Measurements from ENCODE around the gene ZBTB18.
"Not testable (repeated sequence)": the region's sequence is repeated elsewhere in the genome, so short reads cannot be mapped to it uniquely, and the experiment has no call there.

The ZBTB18 gene

DNA sequence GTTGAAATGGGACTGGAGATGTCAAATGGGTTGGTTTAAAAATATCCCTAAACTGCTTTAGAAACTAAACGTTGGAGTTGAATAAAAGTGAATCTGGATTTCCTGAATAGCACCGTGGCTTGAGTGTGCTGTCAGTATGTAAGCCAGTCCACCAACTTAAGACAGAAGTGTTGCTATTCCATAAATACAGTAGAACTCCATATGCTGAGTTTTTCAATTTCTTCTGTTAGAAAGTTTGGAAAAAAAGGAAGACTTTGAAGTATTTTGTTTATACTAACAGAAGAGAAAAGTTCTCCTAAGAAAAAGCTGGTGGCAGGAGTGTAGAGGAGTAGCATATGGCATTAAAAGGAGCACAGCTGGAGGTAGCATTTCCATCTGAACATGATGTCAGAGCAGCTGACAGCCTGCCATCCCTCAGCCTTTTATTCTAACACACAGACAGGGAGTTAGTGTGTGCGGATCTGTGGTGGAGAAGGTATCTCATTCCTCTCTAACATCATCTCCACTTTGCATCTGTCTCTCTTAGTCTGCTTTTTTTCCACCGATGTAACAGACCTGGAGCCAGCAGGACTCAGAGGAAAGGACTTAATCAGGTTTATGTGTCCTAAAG lies at the start of gene ZBTB18:
Gene ZBTB18, plus strand, starts transcription at position 449 of the 610 bp plus-strand sequence. Its CDS starts 149 bp downstream, at position 598.
- peak; percentile 57 for DNase-seq (ENCODE audit: low spot score)

DNA sequence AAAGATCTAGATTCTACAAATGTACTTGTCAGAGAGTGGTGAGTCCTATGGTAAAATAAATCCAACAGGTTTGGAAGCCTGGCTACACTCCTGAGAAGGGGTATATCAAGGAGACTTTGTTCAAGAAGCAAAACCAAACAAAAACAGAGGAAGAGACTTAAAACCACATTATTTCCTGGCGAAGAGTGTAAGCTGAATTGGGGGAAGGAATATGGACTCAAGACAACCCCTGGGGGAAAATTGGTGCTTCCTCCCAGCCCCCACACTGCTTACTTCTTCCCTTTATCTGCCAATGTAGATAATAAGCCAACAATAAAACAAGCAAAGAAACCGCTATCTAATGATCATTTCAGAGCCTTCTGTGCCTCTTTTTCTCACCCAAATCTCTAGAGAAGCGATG lies 48.4 kb upstream of the ZBTB18 start:
- no peak for DNase-seq (ENCODE audit: low spot score)

DNA sequence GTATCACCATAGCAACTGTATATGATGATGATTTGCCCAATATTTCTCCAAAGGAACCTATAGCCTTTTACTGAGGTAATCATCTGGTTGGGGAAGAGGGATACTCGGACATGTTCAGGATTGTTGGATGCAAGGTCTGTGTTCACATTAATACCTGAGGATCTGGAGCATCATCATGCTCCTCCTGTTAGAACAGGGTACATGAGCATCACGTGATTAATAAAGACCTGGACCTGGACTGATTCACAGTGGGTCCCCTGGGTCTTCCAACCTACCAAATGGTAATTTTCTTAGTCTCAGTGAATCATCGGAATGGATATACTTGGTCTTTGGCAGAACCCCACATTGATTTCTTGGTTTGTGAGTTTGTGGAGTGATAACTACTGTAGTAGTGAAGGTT lies 45.6 kb upstream of the ZBTB18 start:
- DNase-seq (ENCODE audit: low spot score), result no peak

DNA sequence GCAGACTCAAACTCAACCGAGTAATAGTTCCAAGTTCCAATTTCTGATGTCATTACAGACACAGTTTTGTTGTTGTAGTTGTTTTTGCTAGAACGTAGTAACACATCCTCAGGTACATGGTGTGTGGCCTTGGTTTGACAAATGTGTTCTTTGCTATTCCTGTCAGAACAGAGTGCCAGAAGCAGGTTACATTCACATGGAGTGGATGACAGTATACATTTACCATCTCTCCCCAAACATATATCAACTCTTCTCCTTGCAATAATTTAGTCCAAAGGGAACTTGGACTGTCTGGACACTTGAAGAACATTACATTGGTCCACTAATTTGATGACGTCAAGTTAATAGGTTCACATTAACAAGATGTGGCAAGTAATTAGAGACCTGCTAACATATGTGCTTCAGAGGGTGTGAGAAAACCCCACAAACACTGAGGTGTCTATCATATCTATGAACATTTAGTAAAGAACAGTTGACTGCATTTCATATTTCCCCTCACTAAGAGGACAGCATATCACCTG lies 44.6 kb upstream of the ZBTB18 start:
- DNase-seq (ENCODE audit: low spot score), result no peak

DNA sequence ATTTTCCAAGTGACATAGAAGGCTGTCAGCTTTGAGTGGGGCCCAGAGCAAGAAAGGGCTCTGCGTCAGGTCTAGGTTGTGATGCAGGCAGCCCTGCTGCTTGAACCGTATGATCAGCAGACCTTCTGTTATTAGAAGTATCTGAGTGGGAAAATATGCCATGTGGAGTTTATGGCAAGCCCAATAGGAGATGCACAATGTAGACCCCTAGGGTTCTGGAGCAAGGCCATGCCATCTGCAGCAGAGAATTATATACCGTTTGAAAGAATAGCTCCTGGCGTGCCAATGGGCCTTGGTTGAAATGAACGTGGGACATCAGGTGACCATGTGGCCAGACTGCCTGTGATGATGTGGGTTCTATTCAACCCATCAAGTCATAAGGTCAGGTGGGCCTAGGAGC lies 44.1 kb upstream of the ZBTB18 start:
- no peak for DNase-seq (ENCODE audit: low spot score)

DNA sequence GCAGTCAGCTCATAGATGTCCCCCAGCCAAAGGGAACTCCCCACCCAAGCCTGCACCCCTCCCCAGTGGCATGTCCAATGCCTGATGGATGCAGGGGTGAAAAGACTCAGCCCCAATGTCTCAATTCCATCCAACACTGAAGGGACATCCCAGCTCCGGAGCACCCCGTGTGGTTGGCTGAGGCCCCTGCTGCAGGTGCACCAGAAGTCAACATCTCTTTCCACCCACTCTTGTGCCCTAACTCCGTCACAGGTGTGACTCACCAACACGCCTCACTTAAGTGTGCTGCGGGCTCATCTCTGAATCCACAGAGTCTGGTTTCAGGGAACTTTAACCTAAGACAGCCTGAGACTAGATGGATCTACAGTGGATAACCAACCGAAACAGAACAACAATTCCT lies 40.9 kb upstream of the ZBTB18 start:
- peak; percentile 4 for DNase-seq (ENCODE audit: low spot score)

DNA sequence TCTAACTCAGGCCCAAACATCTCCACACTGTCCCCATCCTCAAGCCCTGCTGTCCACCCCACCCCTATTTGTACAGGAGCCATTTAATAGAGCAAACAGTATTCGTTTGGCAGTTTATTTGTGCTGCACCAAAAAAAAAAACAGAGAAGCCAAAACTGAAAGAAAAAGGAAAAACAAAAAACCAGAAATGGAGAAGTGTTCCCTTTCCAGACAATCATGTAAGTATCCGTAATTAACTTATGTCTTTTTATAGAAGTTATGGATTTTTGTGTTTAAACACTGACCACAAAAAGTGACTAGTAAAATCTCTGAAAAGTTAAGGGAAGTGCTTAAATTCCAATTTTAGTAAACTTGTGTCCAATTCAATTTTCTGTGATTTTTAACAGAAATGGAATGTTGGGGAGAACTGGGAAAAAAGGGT lies 40.4 kb upstream of the ZBTB18 start:
- DNase-seq (ENCODE audit: low spot score), result no peak

DNA sequence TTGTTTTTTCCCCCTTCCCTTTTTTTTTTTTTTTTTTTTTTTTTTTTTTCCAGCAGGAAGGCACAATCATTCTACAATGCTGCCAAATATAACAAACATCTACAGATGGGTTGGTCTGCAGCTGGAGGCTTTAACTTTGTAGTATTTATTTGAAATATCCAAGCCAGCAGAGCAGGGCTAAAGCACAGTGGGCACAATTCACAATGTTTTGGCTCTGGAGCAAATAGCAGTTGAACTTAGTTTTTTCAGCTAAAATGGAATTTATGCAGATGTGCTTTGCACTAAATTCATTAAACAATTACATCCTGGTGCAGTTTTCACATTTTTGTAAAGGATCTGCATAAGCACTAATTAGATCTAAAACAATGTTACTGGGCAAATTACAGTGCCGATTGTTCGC lies 39.8 kb upstream of the ZBTB18 start:
- DNase-seq (ENCODE audit: low spot score), result no peak

DNA sequence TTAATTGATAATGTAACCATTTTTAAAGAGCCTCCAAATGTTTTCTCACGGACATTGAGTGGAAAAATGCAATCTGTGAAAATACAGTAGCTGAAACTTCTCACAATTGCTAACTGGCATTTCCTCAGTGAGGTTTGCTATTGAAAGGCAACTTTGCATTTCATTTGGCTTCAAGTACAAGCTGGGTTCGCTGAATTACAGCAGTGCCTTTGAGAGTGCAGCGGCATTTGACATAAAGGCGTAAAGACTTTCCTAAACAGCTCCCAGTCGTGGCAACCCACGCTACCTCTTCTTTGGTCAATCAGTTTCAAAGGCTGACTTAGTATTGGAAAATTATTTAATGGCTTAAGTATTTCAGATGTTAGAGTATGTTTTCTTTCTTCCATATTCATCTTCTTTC lies 39.3 kb upstream of the ZBTB18 start:
- no peak for DNase-seq (ENCODE audit: low spot score)

DNA sequence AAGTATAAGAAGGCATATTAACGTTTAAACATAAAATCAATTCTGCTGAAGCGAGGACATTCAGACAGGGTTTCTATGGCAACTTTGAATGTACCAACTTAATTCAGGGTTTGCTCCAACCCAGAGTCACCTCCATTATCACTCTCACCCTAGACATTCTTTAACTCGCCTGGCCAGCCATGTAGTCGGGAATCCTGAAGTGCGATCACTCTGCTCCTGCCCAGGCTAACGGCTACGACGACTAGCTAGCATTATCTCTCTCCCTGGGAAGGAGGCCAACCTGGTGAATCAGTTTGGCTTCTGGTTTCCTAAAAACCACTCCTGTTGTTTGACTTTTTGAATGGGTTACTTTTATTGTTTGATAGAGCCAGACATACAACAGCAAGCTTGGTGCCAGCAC lies 38.9 kb upstream of the ZBTB18 start:
- DNase-seq (ENCODE audit: low spot score), result peak; percentile 79

DNA sequence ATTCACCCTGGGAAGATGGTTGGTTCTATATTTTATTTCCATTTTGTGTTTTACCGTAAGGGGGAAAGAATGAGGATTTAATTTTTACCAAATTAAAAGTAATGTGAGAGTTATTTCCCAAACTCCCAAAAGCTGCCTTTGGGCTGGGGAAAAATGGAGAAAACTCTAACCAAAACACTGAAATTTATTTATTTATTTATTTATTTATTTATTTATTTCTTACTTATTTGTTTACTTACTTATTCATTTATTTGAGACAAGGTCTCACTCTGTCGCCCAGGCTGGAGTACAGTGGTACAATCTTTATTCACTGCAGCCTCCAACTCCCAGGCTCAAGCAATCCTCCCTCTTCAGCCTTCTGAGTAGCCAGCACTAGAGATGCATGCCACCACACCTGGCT lies 38.0 kb upstream of the ZBTB18 start:
- no peak for DNase-seq (ENCODE audit: low spot score)

DNA sequence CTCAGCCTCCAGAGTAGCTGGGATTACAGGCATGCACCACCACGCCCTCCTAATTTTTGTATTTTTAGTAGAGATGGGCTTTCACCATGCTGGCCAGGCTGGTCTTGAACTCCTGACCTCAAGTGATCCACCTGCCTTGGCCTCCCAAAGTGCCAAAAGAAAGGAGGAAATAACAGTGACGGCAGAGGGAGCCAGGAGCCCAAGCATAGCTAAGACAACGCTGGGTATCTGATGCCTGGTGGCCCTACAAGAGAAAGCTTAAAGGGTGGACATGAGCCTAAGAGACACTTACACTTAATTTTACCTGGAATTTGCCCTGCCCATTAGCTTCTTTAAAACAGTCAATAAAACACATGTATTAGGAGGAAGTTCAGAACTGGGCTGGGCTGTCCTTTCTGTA lies 36.2 kb upstream of the ZBTB18 start:
- not testable (repeated sequence) for DNase-seq (ENCODE audit: low spot score)

DNA sequence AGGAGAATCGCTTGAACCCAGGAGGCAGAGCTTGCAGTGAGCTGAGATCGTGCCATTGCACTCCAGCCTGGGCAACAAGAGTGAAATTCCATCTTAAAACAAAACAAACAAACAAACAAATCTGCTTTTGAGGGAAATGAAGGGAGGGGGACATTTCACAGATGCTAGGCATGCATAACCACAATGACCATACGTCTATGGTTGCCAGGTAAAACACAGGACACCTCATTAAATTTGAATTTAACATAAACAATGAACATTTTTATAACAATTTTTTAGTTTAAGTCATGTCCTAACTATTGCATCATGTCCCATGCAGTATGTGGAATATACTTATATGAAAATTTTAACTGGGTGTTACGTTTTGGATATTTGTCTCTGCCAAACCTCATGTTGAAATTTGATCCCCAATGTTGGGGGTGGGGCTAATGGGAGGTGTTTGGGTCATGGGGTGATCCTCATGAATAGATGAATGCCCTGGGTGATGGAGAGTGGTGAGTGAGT lies 31.0 kb upstream of the ZBTB18 start:
- DNase-seq (ENCODE audit: low spot score), result no peak

DNA sequence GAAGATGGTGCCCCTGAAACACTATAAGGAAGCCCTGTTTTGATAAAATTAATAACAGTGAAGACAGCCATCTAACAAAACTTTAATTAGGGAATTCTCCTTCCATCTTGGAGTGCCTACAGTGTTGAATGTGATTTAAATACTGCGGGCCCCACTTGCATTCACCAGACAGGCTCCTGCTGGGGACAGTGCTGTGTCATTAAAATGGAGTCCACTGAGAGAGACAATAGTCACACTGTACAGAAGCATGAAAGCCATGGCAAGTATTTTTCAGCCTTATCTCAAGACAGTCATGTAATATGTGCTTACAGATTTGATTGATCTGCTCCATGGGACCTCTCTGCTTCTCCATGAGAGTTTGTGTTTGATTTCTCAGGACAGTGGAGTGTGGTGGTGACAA lies 29.7 kb upstream of the ZBTB18 start:
- DNase-seq (ENCODE audit: low spot score), result no peak

DNA sequence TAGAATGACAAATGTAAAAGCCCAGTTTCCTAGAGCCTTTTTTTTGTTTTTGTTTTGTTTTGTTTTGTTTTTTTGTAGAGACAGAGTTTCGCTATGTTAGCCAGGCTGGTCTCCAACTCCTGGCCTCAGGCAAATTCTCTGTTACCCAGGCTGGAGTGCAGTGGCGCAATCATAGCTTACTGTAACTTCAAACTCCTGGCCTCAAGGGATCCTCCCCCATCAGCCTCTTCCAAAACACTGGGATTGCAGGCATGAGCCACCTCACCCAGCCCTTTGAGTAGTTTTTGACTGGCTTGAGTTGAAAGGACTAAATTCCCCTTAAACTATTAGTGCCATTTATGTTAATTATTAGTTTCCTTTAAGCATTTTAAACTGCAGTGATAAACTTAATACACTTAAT lies 28.8 kb upstream of the ZBTB18 start:
- no peak for DNase-seq (ENCODE audit: low spot score)

DNA sequence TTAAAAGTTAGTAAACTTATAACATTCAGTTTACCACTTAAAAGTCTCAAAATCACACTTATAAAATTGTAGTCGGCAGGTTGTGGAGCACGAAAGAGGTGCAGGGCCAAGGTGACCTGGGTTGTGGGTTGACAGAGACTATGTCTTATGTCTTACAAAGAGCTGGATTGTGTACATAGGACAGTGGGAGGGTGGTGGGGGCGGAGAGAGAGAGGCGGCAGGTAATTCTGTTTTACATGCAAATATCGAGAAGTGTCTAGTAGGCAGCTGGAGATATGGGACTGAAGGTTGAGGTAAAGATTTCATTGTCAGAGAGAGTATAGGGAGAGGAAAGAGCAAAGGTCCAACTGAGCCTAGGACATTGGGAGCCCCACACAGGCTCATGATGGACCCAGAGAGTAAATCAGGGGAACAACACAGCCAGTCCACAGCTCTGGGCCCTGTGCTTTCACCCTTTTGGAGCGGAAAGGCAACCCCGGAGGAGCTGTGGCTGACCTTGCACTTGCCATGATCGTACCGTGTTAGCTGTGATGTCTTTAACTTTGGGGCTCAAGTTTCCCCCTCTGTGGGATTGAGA lies 28.1 kb upstream of the ZBTB18 start:
- DNase-seq (ENCODE audit: low spot score), result no peak

DNA sequence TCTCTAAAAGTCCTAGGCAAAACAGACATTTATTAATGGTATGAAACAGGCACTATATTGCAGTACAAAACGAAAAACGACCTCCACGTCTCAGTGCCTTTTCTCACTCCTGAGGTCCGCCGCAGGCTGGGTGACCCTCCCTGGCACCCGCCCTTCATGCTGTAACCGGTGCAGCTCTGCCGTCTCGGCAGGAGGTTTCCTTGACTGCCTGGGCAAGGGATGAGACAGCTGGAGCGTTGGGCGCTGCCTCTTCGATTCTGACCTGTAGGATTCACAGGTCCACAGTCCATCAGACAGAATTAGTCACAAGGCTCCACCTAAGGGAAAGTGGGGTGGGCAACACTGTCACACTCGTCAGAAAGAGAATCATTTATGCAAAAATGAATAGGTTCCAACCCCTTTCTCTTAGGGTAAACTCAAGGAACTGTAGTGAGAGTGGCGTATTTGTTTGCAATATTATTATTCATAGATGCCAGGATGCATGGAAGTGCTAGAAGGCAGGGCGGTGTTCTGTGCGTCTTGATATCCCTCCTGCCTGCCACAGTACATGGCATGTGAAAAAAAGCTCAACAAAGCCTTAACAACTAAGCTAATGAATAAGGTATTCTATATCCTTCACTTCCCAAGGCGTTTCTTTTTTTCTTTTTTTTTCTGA lies 23.5 kb upstream of the ZBTB18 start:
- no peak for DNase-seq (ENCODE audit: low spot score)

DNA sequence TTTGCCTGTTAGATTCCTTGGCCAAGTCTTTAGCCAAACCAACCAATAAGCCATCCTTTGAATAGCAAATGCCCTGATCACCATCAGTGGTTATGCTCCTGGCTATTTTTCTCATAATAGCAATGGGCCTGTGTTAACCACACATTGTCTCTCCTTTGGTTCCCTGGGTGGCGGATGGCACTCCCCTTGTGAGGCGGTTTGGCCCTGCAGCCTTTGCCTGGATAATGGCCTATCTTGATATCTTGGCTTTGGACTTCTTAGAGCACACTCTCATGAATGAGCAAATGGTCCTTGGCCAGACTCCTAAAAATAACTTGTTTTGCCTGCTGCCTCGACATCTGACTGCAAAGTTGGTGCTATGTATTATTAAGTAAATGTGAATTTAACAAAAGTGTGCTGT lies 22.4 kb upstream of the ZBTB18 start:
- no peak for DNase-seq (ENCODE audit: low spot score)

DNA sequence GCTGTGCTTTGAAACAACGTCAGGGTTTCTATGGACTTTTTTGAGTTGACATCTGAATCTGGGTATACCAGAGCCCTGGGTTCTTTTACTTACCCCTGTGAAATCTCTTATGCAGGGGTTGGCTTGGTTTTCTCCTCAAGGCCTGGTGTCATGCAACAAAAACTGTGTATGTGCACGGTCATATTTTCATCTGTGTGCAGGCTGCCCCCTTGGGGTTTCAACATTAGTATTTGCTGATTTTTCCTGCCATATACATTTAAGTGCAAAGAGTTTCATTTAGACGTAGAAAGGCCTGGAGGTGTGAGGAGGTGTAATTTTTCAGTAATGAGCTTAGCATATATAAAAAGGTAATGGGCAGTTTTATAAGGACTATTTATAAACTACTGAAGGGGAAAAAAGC lies 22.0 kb upstream of the ZBTB18 start:
- no peak for DNase-seq (ENCODE audit: low spot score)

DNA sequence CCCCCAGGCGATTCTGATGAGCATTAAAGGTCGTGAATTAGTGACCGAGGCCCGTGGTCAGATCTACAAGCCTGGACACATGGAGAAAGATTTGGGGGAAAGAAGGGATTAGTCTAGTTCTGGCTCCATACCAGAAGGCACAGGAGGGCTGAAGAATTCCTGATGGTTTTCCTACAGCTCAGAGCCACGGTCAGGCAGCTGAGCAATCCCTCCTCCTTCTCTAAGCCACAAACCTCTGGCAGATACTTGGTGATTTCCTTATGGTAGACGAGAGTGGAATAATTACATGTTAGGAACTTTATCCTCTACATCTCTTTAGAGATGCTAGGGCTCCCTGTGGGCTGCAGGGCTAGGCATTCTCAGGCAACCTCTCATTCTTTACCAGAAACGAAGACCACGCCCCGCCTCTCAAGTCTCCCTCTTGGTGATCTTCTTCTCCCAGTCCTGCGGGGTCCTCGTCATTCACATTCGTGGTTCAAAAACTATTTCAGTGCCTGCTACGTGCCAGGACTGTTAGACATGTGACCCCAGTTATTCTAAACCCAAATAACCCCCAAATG lies 20.5 kb upstream of the ZBTB18 start:
- DNase-seq (ENCODE audit: low spot score), result no peak

DNA sequence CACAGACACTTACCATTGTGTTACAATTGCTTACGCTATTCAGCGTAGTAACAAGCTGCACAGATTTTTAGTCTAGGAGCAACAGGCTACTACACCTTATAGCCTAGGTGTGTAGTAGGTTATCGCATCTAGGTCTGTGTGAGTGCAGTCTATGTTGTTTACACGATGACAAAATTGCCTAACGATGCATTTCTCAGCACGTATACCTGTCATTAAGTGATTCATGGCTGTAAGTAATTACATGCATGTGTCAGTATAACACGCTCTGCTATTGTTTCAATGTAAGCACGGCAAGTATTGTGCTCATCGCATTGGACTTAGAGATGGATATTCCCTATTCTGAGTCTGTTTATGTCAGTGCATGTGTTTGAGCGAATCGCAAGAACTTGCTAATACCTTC lies 15.7 kb upstream of the ZBTB18 start:
- DNase-seq (ENCODE audit: low spot score), result no peak

DNA sequence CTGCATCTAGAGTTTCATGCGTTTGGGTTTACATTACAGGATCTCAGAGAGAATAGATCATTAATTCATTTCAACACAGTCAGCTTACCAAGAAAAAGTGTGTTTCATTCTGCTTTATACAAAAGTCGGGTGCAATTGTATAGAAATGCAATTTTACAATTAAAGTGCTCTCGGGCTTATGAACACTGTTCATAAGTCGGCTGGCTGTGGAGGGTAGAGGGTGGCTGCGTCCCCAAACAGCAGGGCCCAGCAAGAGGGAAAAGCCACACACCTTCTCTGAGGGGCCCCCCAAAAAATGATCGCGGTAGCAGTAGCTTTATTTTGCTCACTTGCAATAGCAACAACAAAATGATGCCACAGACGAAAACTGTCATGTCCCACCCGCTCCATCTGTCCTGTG lies 13.8 kb upstream of the ZBTB18 start:
- DNase-seq (ENCODE audit: low spot score), result no peak

DNA sequence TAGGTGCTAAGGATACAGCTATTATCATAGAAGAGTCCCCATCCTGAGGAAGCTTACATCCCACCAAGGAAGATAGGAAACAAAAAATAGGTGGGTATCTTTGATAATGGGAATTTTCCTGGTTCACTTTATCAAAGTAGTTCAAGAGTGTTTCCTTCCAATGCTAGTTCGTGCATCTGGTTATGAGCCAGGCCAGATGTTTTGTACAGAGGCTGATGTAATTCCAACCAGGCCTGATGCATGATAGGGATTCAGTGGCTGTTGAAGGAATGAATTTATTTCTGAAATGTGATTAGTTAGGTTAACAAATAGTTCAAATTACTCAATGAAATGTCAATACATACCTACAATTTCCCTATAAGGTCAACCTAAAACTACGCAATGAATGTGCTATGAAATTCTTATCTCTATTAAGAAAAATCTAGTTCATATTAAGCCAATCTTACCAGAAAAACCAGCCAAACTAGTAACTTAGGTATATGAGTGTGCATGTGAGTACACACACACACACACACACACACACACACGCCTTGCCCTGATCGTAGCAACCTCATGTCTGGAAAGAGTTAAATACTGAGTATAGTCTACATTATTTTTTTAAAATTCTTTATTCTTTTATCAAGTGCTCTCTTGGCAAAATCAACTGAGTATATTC lies 9.5 kb upstream of the ZBTB18 start:
- no peak for DNase-seq (ENCODE audit: low spot score)

Measured in kidney tubule cell (primary cell).